Measurements from ENCODE around the gene CRACR2A.

Gene CRACR2A

DNA sequence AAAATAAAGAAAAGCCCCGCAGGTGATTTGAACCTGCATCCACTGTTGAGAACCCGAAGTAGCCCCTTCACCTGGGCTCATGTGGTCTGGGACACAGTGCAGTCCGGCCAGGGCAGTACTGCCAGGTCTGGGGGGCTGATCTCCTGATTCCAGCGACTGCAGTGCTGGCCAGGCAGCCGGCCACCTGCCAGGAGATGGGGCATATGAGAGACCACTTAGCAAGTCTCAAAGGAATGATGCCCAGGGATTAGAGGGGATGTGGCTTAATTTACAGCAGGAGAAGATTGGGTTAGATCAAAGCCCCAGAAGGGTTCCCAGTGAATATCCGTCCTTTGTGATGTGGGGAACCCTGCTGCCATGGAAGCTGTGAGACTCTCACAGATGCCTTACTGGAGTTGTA, 148.6 kb downstream of the CRACR2A start:
- TF ChIP-seq ZBTB7A (IDR thresholded peaks at IDR 0.05; ENCODE audit: low read depth) (no peak), TAF1 (IDR thresholded peaks at IDR 0.05; ENCODE audit: low read depth) (no peak), EGR1 (IDR thresholded peaks at IDR 0.05) (no peak), TEAD4 (IDR thresholded peaks at IDR 0.05) (no peak), RAD21 (IDR thresholded peaks at IDR 0.05; ENCODE audit: low read depth) (no peak), CEBPB (IDR thresholded peaks at IDR 0.05) (no peak), YY1 (IDR thresholded peaks at IDR 0.05; ENCODE audit: low read depth) (no peak), EP300 (IDR thresholded peaks at IDR 0.05; ENCODE audit: borderline replicate concordance) (no peak), NFIC (IDR thresholded peaks at IDR 0.05) (no peak), FOXM1 (IDR thresholded peaks at IDR 0.05; ENCODE audit: borderline replicate concordance, low read depth) (no peak), CREB1 (IDR thresholded peaks at IDR 0.05; ENCODE audit: low read depth) (no peak), TCF12 (IDR thresholded peaks at IDR 0.05; ENCODE audit: low read depth) (no peak)
- TF ChIP-seq, protein P1, sequence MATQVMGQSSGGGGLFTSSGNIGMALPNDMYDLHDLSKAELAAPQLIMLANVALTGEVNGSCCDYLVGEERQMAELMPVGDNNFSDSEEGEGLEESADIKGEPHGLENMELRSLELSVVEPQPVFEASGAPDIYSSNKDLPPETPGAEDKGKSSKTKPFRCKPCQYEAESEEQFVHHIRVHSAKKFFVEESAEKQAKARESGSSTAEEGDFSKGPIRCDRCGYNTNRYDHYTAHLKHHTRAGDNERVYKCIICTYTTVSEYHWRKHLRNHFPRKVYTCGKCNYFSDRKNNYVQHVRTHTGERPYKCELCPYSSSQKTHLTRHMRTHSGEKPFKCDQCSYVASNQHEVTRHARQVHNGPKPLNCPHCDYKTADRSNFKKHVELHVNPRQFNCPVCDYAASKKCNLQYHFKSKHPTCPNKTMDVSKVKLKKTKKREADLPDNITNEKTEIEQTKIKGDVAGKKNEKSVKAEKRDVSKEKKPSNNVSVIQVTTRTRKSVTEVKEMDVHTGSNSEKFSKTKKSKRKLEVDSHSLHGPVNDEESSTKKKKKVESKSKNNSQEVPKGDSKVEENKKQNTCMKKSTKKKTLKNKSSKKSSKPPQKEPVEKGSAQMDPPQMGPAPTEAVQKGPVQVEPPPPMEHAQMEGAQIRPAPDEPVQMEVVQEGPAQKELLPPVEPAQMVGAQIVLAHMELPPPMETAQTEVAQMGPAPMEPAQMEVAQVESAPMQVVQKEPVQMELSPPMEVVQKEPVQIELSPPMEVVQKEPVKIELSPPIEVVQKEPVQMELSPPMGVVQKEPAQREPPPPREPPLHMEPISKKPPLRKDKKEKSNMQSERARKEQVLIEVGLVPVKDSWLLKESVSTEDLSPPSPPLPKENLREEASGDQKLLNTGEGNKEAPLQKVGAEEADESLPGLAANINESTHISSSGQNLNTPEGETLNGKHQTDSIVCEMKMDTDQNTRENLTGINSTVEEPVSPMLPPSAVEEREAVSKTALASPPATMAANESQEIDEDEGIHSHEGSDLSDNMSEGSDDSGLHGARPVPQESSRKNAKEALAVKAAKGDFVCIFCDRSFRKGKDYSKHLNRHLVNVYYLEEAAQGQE (IDR thresholded peaks at IDR 0.05; ENCODE audit: low read depth) = no peak
- TF ChIP-seq, protein P2, sequence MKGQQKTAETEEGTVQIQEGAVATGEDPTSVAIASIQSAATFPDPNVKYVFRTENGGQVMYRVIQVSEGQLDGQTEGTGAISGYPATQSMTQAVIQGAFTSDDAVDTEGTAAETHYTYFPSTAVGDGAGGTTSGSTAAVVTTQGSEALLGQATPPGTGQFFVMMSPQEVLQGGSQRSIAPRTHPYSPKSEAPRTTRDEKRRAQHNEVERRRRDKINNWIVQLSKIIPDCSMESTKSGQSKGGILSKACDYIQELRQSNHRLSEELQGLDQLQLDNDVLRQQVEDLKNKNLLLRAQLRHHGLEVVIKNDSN (IDR thresholded peaks at IDR 0.05) = no peak
- TF ChIP-seq, protein P3, sequence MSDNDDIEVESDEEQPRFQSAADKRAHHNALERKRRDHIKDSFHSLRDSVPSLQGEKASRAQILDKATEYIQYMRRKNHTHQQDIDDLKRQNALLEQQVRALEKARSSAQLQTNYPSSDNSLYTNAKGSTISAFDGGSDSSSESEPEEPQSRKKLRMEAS (IDR thresholded peaks at IDR 0.05) = no peak

DNA sequence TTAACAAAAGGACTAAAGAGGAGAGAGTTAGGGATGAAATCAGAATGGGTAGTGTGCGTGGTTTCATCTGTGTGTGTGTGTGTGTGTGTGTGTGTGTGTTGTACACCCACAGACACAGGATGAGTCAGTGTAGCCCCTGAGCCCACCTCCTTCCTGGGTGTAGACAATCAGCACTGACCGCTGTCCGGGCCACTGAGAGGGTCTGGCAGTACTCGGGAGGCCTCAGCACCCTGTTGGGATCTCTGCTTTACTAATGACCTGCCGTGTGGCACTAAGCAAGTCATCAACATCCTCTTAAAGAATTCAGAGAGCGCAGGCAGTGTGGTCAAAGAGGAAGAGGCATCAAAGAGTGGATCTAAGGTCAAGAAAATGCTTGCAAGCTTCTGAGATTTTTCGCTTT, 149.3 kb downstream of the CRACR2A start:
- TF ChIP-seq NFIC (IDR thresholded peaks at IDR 0.05) (no peak), TEAD4 (IDR thresholded peaks at IDR 0.05) (no peak), TCF12 (IDR thresholded peaks at IDR 0.05; ENCODE audit: low read depth) (no peak), EP300 (IDR thresholded peaks at IDR 0.05; ENCODE audit: borderline replicate concordance) (no peak), RAD21 (IDR thresholded peaks at IDR 0.05; ENCODE audit: low read depth) (no peak), EGR1 (IDR thresholded peaks at IDR 0.05) (no peak), ZBTB7A (IDR thresholded peaks at IDR 0.05; ENCODE audit: low read depth) (no peak), YY1 (IDR thresholded peaks at IDR 0.05; ENCODE audit: low read depth) (no peak), CEBPB (IDR thresholded peaks at IDR 0.05) (no peak), FOXM1 (IDR thresholded peaks at IDR 0.05; ENCODE audit: borderline replicate concordance, low read depth) (no peak), CREB1 (IDR thresholded peaks at IDR 0.05; ENCODE audit: low read depth) (no peak), TAF1 (IDR thresholded peaks at IDR 0.05; ENCODE audit: low read depth) (no peak)
- TF ChIP-seq, protein P2 (IDR thresholded peaks at IDR 0.05) = no peak
- TF ChIP-seq, protein P1 (IDR thresholded peaks at IDR 0.05; ENCODE audit: low read depth) = no peak
- TF ChIP-seq, protein P3 (IDR thresholded peaks at IDR 0.05) = no peak

DNA sequence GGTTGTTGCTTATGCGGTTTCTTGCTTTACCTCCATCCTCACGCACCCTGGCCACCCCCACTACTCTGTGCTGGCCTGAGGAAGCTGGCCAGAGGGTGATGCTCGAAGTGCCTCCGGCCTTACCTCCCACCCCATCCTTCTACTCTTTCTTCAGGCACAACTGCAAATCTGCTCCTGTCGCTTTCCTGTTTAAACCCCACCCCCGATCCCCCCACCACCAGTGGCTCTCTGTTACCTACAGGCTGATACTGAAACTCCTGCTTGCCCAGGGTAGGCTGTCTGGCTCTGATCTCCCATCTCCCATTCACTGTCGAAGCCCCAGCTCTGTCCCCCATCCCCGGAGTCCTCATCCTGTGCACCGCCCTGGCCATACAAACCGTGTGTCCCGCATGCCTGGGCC, 150.4 kb downstream of the CRACR2A start:
- TF ChIP-seq, protein P2 (IDR thresholded peaks at IDR 0.05) = no peak
- TF ChIP-seq, protein P1 (IDR thresholded peaks at IDR 0.05; ENCODE audit: low read depth) = no peak
- no peak for TF ChIP-seq EGR1 (IDR thresholded peaks at IDR 0.05)
- TF ChIP-seq, protein P3 (IDR thresholded peaks at IDR 0.05) = no peak
- no peak for TF ChIP-seq TAF1 (IDR thresholded peaks at IDR 0.05; ENCODE audit: low read depth)
- no peak for TF ChIP-seq NFIC (IDR thresholded peaks at IDR 0.05)
- no peak for TF ChIP-seq ZBTB7A (IDR thresholded peaks at IDR 0.05; ENCODE audit: low read depth)
- TF ChIP-seq FOXM1 (IDR thresholded peaks at IDR 0.05; ENCODE audit: borderline replicate concordance, low read depth) = no peak
- TF ChIP-seq EP300 (IDR thresholded peaks at IDR 0.05; ENCODE audit: borderline replicate concordance) = no peak
- TF ChIP-seq TEAD4 (IDR thresholded peaks at IDR 0.05) = no peak
- TF ChIP-seq CEBPB (IDR thresholded peaks at IDR 0.05) = no peak
- TF ChIP-seq CREB1 (IDR thresholded peaks at IDR 0.05; ENCODE audit: low read depth) = no peak
- TF ChIP-seq TCF12 (IDR thresholded peaks at IDR 0.05; ENCODE audit: low read depth) = no peak

Measured in Ishikawa (cell line).